A549 (cell line): ENCODE results near the gene HNRNPLL. TPM values are rescaled to one million over a fixed set of nuclear protein-coding genes. Genes with fewer than 3 reads are reported as not detected.

Source experiments
- ATAC-seq, 2 experiments: fragments of 200-7000 bp in 1 of 2; fragments of >200 bp in 1 of 2; cut with Nextera tagmentation in 1 of 2; cut with Tn5 transposase in 1 of 2; 3 replicates each; pipeline versions ENCODE4 v1.8.0 to v1.9.1; 2018 to 2020; ENCODE audit warnings: mild to moderate bottlenecking in 1 of 2, moderate library complexity in 1 of 2
- CTCF ChIA-PET: fragments of 300-600 bp; sonication (Branson Sonifier 250); formaldehyde crosslinking; extraction: SDS; loops from one replicate; lab custom pipeline; 2021; ENCODE audit warnings: antibody characterized with exemption, inconsistent platforms; lab: Yijun Ruan, JAX
- POLR2A ChIA-PET: fragments of 350-600 bp; formaldehyde crosslinking; extraction: SDS; loops from one replicate; lab custom pipeline; 2021; ENCODE audit warnings: antibody characterized with exemption, inconsistent platforms; lab: Yijun Ruan, JAX
- DNase-seq, 2 experiments: peaks; one replicate each; pipeline versions ENCODE4 v3.0.0 to v3.0.0-alpha.2; 2011 to 2016; ENCODE audit warnings: low read depth in 1 of 2, low spot score in 1 of 2
- FAIRE-seq: peaks from 2 replicates; lab custom pipeline; 2011; peaks lifted over from hg19 to GRCh38; lab: Jason Lieb, UNC
- H3K27ac ChIP-seq, 2 experiments: fragments of >200 bp; sonication (Bioruptor Twin); formaldehyde crosslinking; 3 replicates each; pipeline ENCODE4 v1.5.1; 2016 to 2017
- H3K4me1 ChIP-seq: fragments of >200 bp; sonication (Bioruptor Twin); formaldehyde crosslinking; 3 replicates; pipeline ENCODE4 v1.6.1; 2016
- H3K4me2 ChIP-seq: fragments of >200 bp; sonication (Bioruptor Twin); formaldehyde crosslinking; 3 replicates; pipeline ENCODE4 v1.6.1; 2016
- H3K4me3 ChIP-seq: fragments of >200 bp; sonication (Bioruptor Twin); formaldehyde crosslinking; 3 replicates; pipeline ENCODE4 v1.5.1; 2016
- H3K9me3 ChIP-seq: fragments of >200 bp; sonication (Bioruptor Twin); formaldehyde crosslinking; 3 replicates; pipeline ENCODE4 v1.6.1; 2016
- CEBPB ChIP-seq, 2 experiments: fragments of >200 bp in 1 of 2; sonication (Bioruptor Twin) in 1 of 2; formaldehyde crosslinking in 1 of 2; IDR thresholded peaks; 2 replicates each; pipeline ENCODE4 v1.6.1; 2012 to 2016
- CHD2 ChIP-seq: fragments of 150-350 bp; IDR thresholded peaks from 2 replicates; pipeline ENCODE4 v1.6.1; 2014; ENCODE audit warnings: low read length; ENCODE audit not compliant: partially characterized antibody
- CTCF ChIP-seq: fragments of >200 bp; sonication (Bioruptor Twin); formaldehyde crosslinking; IDR thresholded peaks from 3 replicates; pipeline ENCODE4 v1.5.1; 2016
- EHF ChIP-seq: fragments of 250-450 bp; sonication (Bioruptor Pico); IDR thresholded peaks from 2 replicates; pipeline ENCODE4 v1.5.0; 2020; ENCODE audit warnings: mild to moderate bottlenecking
- EP300 ChIP-seq, 2 experiments: fragments of >200 bp; sonication (Bioruptor Twin); formaldehyde crosslinking; IDR thresholded peaks; 2 replicates in 1 of 2; 3 replicates in 1 of 2; pipeline ENCODE4 v1.6.1; 2016 to 2017
- ESRRA ChIP-seq: fragments of 150-350 bp; IDR thresholded peaks from 2 replicates; pipeline ENCODE4 v1.6.1; 2014; ENCODE audit warnings: mild to moderate bottlenecking, low read length, borderline replicate concordance
- FOXS1 ChIP-seq: fragments of 250-450 bp; sonication (Bioruptor Pico); IDR thresholded peaks from 2 replicates; pipeline ENCODE4 v1.5.0; 2020; ENCODE audit warnings: mild to moderate bottlenecking, moderate library complexity
- HDAC2 ChIP-seq: fragments of 200-600 bp; sonication (generic); IDR thresholded peaks from 2 replicates; pipeline ENCODE4 v1.6.1; 2016
- HES2 ChIP-seq: fragments of >200 bp; sonication (Bioruptor Twin); formaldehyde crosslinking; IDR thresholded peaks from 2 replicates; pipeline ENCODE4 v1.6.1; 2016
- HEYL ChIP-seq: fragments of 250-450 bp; sonication (Bioruptor Pico); IDR thresholded peaks from 2 replicates; pipeline ENCODE4 v1.8.0; 2021; ENCODE audit warnings: mild to moderate bottlenecking, moderate library complexity
- HMGXB4 ChIP-seq: fragments of 250-450 bp; sonication (Bioruptor Pico); IDR thresholded peaks from 2 replicates; pipeline ENCODE4 v1.5.0; 2021; ENCODE audit warnings: mild to moderate bottlenecking, moderate library complexity, borderline replicate concordance
- HOXB5 ChIP-seq: fragments of 250-450 bp; sonication (Bioruptor Pico); IDR thresholded peaks from 2 replicates; pipeline ENCODE4 v1.5.0; 2020; ENCODE audit warnings: mild to moderate bottlenecking, moderate library complexity
- JUNB ChIP-seq: fragments of >200 bp; sonication (Bioruptor Twin); formaldehyde crosslinking; IDR thresholded peaks from 2 replicates; pipeline ENCODE4 v1.6.1; 2016
- MAFK ChIP-seq: fragments of 450-650 bp; IDR thresholded peaks from 2 replicates; pipeline ENCODE4 v1.6.1; 2014; ENCODE audit not compliant: partially characterized antibody
- MAX ChIP-seq: IDR thresholded peaks from 2 replicates; pipeline ENCODE4 v1.6.1; 2012
- MAZ ChIP-seq: fragments of 150-350 bp; IDR thresholded peaks from 2 replicates; pipeline ENCODE4 v1.6.1; 2014; ENCODE audit warnings: antibody characterized with exemption, low read depth, low read length, borderline replicate concordance
- MYC ChIP-seq: IDR thresholded peaks from 2 replicates; pipeline ENCODE4 v1.6.1; 2012; ENCODE audit warnings: mild to moderate bottlenecking, inconsistent platforms, low read length, improper control_type of control experiment, borderline replicate concordance
- POLR2A ChIP-seq: IDR thresholded peaks from 2 replicates; pipeline ENCODE4 v1.6.1; 2012; ENCODE audit warnings: mild to moderate bottlenecking, low read length
- RCOR1 ChIP-seq: fragments of 150-350 bp; IDR thresholded peaks from 2 replicates; pipeline ENCODE4 v1.6.1; 2014; ENCODE audit warnings: antibody characterized with exemption, low read length, low read depth
- RNF2 ChIP-seq: fragments of 200-600 bp; sonication (generic); IDR thresholded peaks from 2 replicates; pipeline ENCODE4 v1.6.1; 2016; ENCODE audit warnings: low read depth, mild to moderate bottlenecking, antibody characterized with exemption, moderate library complexity, borderline replicate concordance
- TFCP2L1 ChIP-seq: fragments of 250-450 bp; sonication (Bioruptor Pico); IDR thresholded peaks from 2 replicates; pipeline ENCODE4 v1.5.0; 2021; ENCODE audit warnings: mild to moderate bottlenecking
- ZFP36 ChIP-seq: fragments of 450-650 bp; IDR thresholded peaks from 2 replicates; pipeline ENCODE4 v1.6.1; 2014; ENCODE audit warnings: borderline replicate concordance; ENCODE audit not compliant: partially characterized antibody
- WGBS: methylation state at CpG from one replicate; pipeline ENCODE4 v1.1.6; 2017; ENCODE audit errors: missing lambda C conversion rate; 5-methylcytosine and 5-hydroxymethylcytosine counted together
- polyA plus RNA-seq, 4 experiments: library from polyadenylated mRNA; depleted of rRNA in 3 of 4; stranded (reverse); fragments of >200 nt; fragmentation: RNase III in 1 of 4; extraction: RNeasy Plus Mini Kit Qiagen cat#74134 plus additional on column Dnase treatment in 1 of 4; gene quantifications; 2 replicates in 3 of 4; 3 replicates in 1 of 4; pipeline ENCODE4 v1.2.3, GENCODE V29; 2011 to 2017

HNRNPLL gene
- polyA plus RNA-seq, 2 of the 4 experiments (the other 2 are of a cell fraction) = 39.0 to 73.8 TPM

- TF ChIP-seq MYC (no peak), HDAC2 (no peak)
- TF ChIP-seq, all 56 proteins: peak for 0
These were observed 79.9 kb downstream of the HNRNPLL start (continued) for GRCh38 chr2:38522754-38523349.

- H3K4me3 ChIP-seq = no peak overlapping the region
- ATAC-seq (no peak), DNase-seq (no peak), FAIRE-seq (no peak)
- no peaks in the 10 kb centered on the region for H3K9me3 ChIP-seq
- H3K27ac ChIP-seq = no peak overlapping the region
- no peak overlapping the region for H3K4me2 ChIP-seq
- ChIA-PET POLR2A (no interaction called here), CTCF (interaction anchor here (0.7 to 4.3 kb wide), 10 partner anchors 9 to 1540 kb away, joined by 3 to 20 read pairs (median 4); no protein-coding TSS in a partner anchor)
- peaks cover 6% of the 10 kb centered on the region; the same call in 1 of the 3 replicates for H3K4me1 ChIP-seq
- TF ChIP-seq ZFP36 (no peak), MAFK (no peak), ESRRA (no peak), JUNB (no peak), FOXS1 (CRISPR knock-in tag) (no peak), MAX (no peak), MAZ (no peak), EHF (no peak), CTCF (no peak), CEBPB (IDR thresholded peaks at IDR 0.05) (no peak), HMGXB4 (no peak), CHD2 (no peak), HEYL (no peak), TFCP2L1 (CRISPR knock-in tag) (no peak), EP300 (IDR thresholded peaks at IDR 0.05) (no peak)
- WGBS = 64% methylated on average over 4 of the region's 4 CpGs
These were observed 80.9 kb downstream of the HNRNPLL start for GRCh38 chr2:38521835-38522234.

- ChIA-PET CTCF (interaction anchor here (0.9 to 3.4 kb wide), 2 partner anchors 9 to 18 kb away, joined by 3 to 14 read pairs; no protein-coding TSS in a partner anchor), POLR2A (no interaction called here)
- no peak overlapping the region for H3K4me3 ChIP-seq
- ATAC-seq (no peak), DNase-seq (no peak), FAIRE-seq (no peak)
- no peak overlapping the region for H3K4me2 ChIP-seq
- 59% methylated on average over 6 of the region's 6 CpGs for WGBS
- H3K27ac ChIP-seq = no peak overlapping the region
- no peak for TF ChIP-seq RNF2
- TF ChIP-seq HOXB5 (CRISPR knock-in tag) = no peak
- TF ChIP-seq POLR2A = no peak
- H3K9me3 ChIP-seq = no peaks in the 10 kb centered on the region
- H3K4me1 ChIP-seq = 0 out of 3 replicates have a peak, but pooled peaks cover 5% of the 10 kb centered on the region
These were observed 85.4 kb downstream of the HNRNPLL start for GRCh38 chr2:38517284-38517683.

GRCh38 chr2:38516526-38516925, 86.2 kb downstream of the HNRNPLL start:
- Histone ChIP-seq H3K9me3 (no peaks in the 10 kb centered on the region), H3K4me2 (no peak overlapping the region), H3K4me1 (0 out of 3 replicates have a peak, but pooled peaks cover 5% of the 10 kb centered on the region), H3K27ac (no peak overlapping the region), H3K4me3 (no peak overlapping the region)
- CTCF ChIA-PET = no interaction called here
- WGBS = 51% methylated on average over 6 of the region's 6 CpGs
- POLR2A ChIA-PET = no interaction called here
- ATAC-seq (no peak), DNase-seq (no peak), FAIRE-seq (no peak)
- TF ChIP-seq HES2 (no peak), RCOR1 (no peak), CEBPB (IDR thresholded peaks at IDR 0.05) (no peak), RNF2 (no peak)
